Brain microvascular endothelial cell (primary cell): Measurements from ENCODE around the gene TMEM164.

Source experiments
- DNase-seq: peaks from one replicate; pipeline ENCODE4 v3.0.0-alpha.2; 2020
- H3K27ac ChIP-seq: fragments of 250-450 bp; sonication (Bioruptor Pico); 2 replicates; pipeline ENCODE4 v1.5.1; 2020; ENCODE audit warnings: mild to moderate bottlenecking, moderate library complexity
- H3K27me3 ChIP-seq: fragments of 250-450 bp; sonication (Bioruptor Pico); replicated peaks from 2 replicates; pipeline ENCODE4 v1.5.1; 2020; ENCODE audit warnings: mild to moderate bottlenecking
- H3K36me3 ChIP-seq: fragments of 250-450 bp; sonication (Bioruptor Pico); replicated peaks from 2 replicates; pipeline ENCODE4 v1.5.1; 2020; ENCODE audit warnings: mild to moderate bottlenecking
- H3K4me3 ChIP-seq: 2 replicates; pipeline ENCODE4 v1.5.1; 2011; ENCODE audit warnings: low read depth, mild to moderate bottlenecking, control low read depth, low read length, moderate library complexity
- CTCF ChIP-seq: IDR thresholded peaks from 2 replicates; pipeline ENCODE4 v1.5.1; 2011; ENCODE audit warnings: low read depth, mild to moderate bottlenecking, moderate library complexity, low read length, control low read depth, inconsistent platforms; ENCODE audit errors: missing control alignments
- in situ Hi-C: cut with HindIII; loops from 2 replicates; pipeline ENCODE4 v1.10.0; 2017; ENCODE audit warnings: low sequenced_read_pairs, low pct_ligation_motif_present

Gene TMEM164

DNA sequence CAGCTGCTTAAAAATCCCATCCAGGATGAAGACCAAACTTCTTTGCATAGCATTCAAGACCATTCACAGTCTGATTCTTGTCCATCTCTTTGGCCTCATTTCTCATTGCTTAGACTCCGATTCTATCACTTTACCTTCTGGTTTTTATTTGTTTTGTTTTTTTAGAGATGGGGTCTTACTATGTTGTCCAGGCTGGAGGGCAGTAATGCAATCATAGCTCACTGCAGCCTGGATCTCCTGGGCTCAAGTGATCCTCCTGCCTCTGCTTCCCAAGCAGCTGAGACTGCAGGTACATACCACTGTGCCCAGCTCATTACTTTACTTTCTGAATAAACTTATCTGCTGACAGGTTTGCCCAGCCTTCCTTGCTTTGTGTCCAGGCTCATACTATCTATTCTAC lies 152.8 kb downstream of the TMEM164 start:
- no peak for TF ChIP-seq CTCF
- in situ Hi-C loops = loop anchor here (25.0 kb wide), 1 partner anchor 257 kb away; no protein-coding TSS in a partner anchor
- no peak overlapping the region for H3K4me3 ChIP-seq
- no peaks in the 10 kb centered on the region for H3K36me3 ChIP-seq
- H3K27me3 ChIP-seq = no peaks in the 10 kb centered on the region
- H3K27ac ChIP-seq = no peak overlapping the region
- no peak for DNase-seq

DNA sequence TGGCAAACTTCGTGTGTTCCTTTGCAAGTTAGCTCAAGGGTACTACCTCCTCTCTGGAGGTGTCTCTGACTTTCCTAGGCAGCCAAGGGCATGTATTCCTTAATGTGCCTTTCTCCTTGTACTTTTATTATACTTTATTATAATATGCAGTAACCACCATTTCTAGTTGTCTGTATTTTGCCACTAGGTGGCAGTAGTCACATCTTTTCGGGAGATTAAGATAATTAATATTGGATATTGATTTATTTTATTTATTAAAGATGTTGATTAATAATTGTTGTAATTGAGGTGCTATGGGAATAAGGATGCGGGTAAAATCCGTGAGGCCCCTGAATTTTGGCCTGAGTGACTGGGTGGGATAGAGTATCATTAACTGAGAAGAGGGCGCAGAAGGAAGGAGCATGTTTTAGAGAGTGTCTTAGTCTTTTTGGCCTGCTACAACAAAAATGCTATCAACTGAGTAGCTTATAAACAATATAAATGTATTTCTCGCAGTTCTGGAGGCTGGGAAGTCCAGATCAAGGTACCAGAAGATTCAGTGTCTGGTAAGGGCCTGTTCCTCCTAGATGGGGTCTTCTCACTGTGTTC lies 153.3 kb downstream of the TMEM164 start:
- peak; percentile 33 for TF ChIP-seq CTCF
- no peak for DNase-seq
- Histone ChIP-seq H3K27me3 (no peaks in the 10 kb centered on the region), H3K4me3 (no peak overlapping the region), H3K27ac (no peak overlapping the region), H3K36me3 (no peaks in the 10 kb centered on the region)
- in situ Hi-C loops = loop anchor here (25.0 kb wide), 1 partner anchor 256 kb away; no protein-coding TSS in a partner anchor

DNA sequence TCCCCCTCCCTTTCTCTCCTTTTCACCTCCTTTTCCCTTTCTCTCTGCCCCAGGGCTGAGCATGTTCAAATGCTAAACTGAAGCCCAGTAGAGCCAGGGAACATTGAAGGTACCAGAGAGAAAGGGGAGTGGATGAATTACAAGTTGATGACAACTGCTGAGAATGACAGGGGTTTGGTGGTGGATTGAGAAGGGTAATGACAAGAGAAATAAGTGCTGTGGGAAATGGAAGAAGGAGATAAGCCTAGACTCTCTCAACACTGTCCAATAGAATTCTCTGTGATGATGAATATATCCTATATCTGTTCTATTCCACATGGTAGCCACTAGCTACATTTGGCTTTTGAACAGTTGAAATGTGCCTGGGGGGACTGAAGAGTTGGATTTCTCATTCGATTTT lies 154.5 kb downstream of the TMEM164 start:
- H3K36me3 ChIP-seq = no peaks in the 10 kb centered on the region
- no peak for DNase-seq
- H3K4me3 ChIP-seq = no peak overlapping the region
- no peak for TF ChIP-seq CTCF
- no peak overlapping the region for H3K27ac ChIP-seq
- H3K27me3 ChIP-seq = no peaks in the 10 kb centered on the region
- in situ Hi-C loops = loop anchor here (25.0 kb wide), 1 partner anchor 255 kb away; no protein-coding TSS in a partner anchor

DNA sequence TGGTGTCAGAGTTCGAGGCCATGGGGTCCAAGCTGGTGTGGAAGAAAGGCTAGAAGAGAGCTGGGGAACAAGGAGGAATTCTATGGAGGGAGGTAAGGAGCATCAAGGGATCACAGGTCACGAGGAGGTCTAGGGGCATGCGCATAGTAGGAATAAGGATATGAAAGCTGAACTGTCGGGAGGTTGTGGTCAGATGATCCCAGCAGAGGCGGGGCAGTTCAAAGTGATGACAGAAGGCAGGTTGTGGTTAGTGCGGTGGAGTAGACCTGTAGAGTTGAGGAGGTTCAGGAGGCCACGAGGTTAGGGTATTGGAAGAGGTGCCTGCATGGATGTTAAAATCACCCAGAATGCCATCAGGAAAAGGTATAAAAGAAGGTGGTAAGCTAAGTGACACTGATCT lies 156.3 kb downstream of the TMEM164 start:
- Histone ChIP-seq H3K36me3 (no peaks in the 10 kb centered on the region), H3K27me3 (no peaks in the 10 kb centered on the region), H3K4me3 (no peak overlapping the region), H3K27ac (no peak overlapping the region)
- TF ChIP-seq CTCF = no peak
- no peak for DNase-seq
- in situ Hi-C loops = loop anchor here (25.0 kb wide), 1 partner anchor 253 kb away; no protein-coding TSS in a partner anchor

- H3K36me3 ChIP-seq = no peaks in the 10 kb centered on the region
- no peak overlapping the region for H3K4me3 ChIP-seq
- no peaks in the 10 kb centered on the region for H3K27me3 ChIP-seq
- no peak for DNase-seq
- no peak overlapping the region for H3K27ac ChIP-seq
- in situ Hi-C loops = loop anchor here (25.0 kb wide), 1 partner anchor 252 kb away; no protein-coding TSS in a partner anchor
- no peak for TF ChIP-seq CTCF
Measured at GRCh38 chrX:110159865-110160264, 157.0 kb downstream of the TMEM164 start.

DNA sequence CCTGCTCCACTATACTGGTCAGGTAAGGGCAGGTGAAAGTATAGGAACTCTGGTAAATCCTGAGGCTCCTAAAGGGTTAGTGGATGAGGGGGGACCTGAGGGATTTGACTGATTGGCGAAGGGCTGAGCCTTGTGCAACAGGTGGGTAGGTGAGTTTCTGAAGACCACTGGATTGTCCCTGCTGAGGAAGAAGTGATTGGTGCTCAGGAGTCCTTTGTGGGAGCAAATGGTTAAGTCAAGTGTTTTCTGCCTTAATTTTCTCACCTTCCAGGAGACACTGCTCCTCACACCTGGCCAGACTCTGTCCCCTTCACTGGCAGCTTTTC lies 158.4 kb downstream of the TMEM164 start:
- no peak overlapping the region for H3K4me3 ChIP-seq
- H3K27ac ChIP-seq = peak overlapping the region; percentile 50
- no peak for DNase-seq
- no peak for TF ChIP-seq CTCF
- in situ Hi-C loops = loop anchor here (25.0 kb wide), 1 partner anchor 251 kb away; no protein-coding TSS in a partner anchor
- H3K27me3 ChIP-seq = no peaks in the 10 kb centered on the region
- H3K36me3 ChIP-seq = no peaks in the 10 kb centered on the region
